PC-3 (cell line): ENCODE data around the gene NEAT1.

Source experiments
- EZH2phosphoT487 ChIP-seq: fragments of 300-600 bp; sonication (generic); IDR thresholded peaks from 2 replicates; pipeline ENCODE4 v1.6.1; 2018; ENCODE audit warnings: mild to moderate bottlenecking, antibody characterized with exemption, low read length, borderline replicate concordance
- TF ChIP-seq, protein P1 (sequence below): fragments of 300-600 bp; sonication (generic); conservative IDR thresholded peaks from 2 replicates; pipeline ENCODE4 v1.5.1; 2017; ENCODE audit warnings: antibody characterized with exemption, low read depth, mild to moderate bottlenecking, low read length

DNA sequence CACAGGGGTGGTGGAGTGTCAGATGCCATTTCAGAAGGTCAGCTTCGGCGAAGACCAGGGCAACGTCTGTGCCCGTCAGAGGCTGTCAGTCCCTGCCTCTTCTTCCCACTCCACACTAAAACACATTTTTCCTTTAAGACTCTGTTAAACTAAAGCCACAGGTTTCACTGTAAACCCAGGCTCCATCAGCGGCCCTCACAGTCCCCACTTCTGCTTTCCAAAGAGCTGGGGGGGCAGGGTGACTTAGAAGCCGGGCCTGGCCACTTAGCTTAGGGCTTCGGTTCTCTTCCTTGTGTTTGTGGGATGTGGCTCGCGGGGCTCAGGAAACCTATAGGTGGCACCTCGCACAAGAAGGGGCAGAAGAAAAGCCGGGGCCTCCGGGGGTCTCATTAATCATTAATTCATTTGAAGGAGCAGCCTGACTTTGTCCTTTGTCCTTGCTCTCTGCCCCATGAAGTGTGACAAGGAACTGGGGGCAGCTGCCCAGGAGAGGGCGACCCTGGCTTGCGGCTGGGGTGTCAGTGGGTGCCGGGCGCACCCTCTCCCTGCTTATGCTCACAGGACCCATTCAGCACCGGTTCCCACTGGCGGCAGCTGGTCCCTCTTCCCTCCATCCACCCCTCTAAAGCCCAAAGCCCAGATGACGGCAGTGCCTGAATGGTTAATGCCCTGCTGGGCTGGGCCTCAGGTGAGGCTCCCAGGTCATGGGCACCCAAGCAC, 44.2 kb upstream of the NEAT1 start:
- TF ChIP-seq, protein P1, sequence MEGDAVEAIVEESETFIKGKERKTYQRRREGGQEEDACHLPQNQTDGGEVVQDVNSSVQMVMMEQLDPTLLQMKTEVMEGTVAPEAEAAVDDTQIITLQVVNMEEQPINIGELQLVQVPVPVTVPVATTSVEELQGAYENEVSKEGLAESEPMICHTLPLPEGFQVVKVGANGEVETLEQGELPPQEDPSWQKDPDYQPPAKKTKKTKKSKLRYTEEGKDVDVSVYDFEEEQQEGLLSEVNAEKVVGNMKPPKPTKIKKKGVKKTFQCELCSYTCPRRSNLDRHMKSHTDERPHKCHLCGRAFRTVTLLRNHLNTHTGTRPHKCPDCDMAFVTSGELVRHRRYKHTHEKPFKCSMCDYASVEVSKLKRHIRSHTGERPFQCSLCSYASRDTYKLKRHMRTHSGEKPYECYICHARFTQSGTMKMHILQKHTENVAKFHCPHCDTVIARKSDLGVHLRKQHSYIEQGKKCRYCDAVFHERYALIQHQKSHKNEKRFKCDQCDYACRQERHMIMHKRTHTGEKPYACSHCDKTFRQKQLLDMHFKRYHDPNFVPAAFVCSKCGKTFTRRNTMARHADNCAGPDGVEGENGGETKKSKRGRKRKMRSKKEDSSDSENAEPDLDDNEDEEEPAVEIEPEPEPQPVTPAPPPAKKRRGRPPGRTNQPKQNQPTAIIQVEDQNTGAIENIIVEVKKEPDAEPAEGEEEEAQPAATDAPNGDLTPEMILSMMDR: peak; percentile 51; the same call in 1 of the 2 replicates
- no peak for TF ChIP-seq EZH2phosphoT487
